ENCODE measurements around the gene ELK3. TPM values are rescaled to one million over a fixed set of nuclear protein-coding genes. Genes with fewer than 3 reads are reported as not detected.

Gene ELK3
- total RNA-seq, 1 experiment from 2014 or later = 0.45 TPM

DNA sequence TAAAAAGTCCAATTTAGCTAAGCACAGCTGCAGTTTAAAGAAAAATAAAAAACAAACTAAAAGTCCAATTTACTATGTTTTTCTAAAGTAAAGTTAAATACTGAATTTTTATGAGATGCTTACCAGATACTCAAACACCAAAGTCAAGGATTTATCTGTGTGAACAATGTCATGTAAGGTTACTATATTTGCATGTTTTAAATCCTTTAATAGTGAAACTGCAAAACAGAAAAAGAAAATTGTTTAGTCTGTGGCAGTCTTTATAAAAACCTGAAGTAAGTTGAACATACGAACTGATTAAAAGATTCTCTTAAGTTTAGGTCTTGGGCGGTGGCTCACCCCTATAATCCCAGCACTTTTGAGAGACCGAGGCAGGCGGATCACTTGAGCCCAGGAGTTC is 103.3 kb downstream of the ELK3 start:
- Mint-ChIP-seq H3K9me3 (ENCODE audit: unreplicated experiment) (no peaks in the 10 kb centered on the region), H3K4me1 (ENCODE audit: low read depth, unreplicated experiment) (no peaks in the 10 kb centered on the region), H3K4me3 (ENCODE audit: unreplicated experiment) (no peak overlapping the region), H3K27ac (ENCODE audit: unreplicated experiment) (no peak overlapping the region), H3K36me3 (ENCODE audit: insufficient read depth, unreplicated experiment) (no peaks in the 10 kb centered on the region), H3K27me3 (ENCODE audit: insufficient read depth, unreplicated experiment) (no peaks in the 10 kb centered on the region)
- Histone ChIP-seq H3K9me3 (no peaks in the 10 kb centered on the region), H3K4me1 (no peaks in the 10 kb centered on the region), H3K36me3 (ENCODE audit: control insufficient read depth, insufficient read depth, low read length) (no peaks in the 10 kb centered on the region), H3K27me3 (replicated peaks; ENCODE audit: control insufficient read depth, insufficient read depth, low read length) (no peaks in the 10 kb centered on the region), H3K4me3 (ENCODE audit: low read depth, low read length) (no peak overlapping the region)
- BruUV-seq (replicated peaks) = no TSS peak
- POLR2A ChIA-PET = no interaction called here
- TF ChIP-seq CTCF (IDR thresholded peaks at IDR 0.05; ENCODE audit: insufficient read depth in 1 of 2, low read depth in 1 of 2, low read length in 1 of 2, severe bottlenecking in 1 of 2, unreplicated experiment in 1 of 2) = no peak
- DNase-seq = no peak
- CTCF ChIA-PET = no interaction called here
- intact Hi-C loops (cut with micrococcal nuclease; ENCODE audit: unreplicated experiment) = no loop called here

DNA sequence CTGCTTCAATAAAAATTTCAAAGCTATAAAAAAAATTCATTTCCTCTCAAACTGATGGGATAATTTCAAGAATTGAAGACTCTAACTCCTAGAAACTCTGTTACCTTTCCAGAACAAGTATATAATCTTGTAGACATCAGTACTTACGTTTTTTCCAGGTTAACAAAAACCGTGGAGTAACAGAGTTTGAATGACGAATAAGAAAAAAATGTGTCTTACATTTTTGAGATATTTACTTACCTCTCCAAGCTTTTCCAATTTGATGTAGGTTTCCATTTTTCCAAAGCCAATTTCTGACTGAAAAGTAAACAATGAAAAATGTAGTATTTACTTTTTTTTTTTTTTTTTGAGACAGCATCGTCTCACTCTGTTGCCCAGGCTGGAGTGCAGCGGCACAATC is 105.9 kb downstream of the ELK3 start:
- ChIA-PET CTCF (no interaction called here), POLR2A (no interaction called here)
- H3K4me3 ChIP-seq (ENCODE audit: low read depth, low read length) = no peak overlapping the region
- no peaks in the 10 kb centered on the region for H3K9me3 ChIP-seq
- DNase-seq = no peak
- Mint-ChIP-seq H3K4me1 (ENCODE audit: low read depth, unreplicated experiment) (no peaks in the 10 kb centered on the region), H3K27me3 (ENCODE audit: insufficient read depth, unreplicated experiment) (no peaks in the 10 kb centered on the region), H3K4me3 (ENCODE audit: unreplicated experiment) (no peak overlapping the region), H3K27ac (ENCODE audit: unreplicated experiment) (no peak overlapping the region), H3K36me3 (ENCODE audit: insufficient read depth, unreplicated experiment) (no peaks in the 10 kb centered on the region), H3K9me3 (ENCODE audit: unreplicated experiment) (no peaks in the 10 kb centered on the region)
- BruUV-seq (replicated peaks) = no TSS peak
- H3K4me1 ChIP-seq = peaks cover 7% of the 10 kb centered on the region; the same call in 1 of the 2 replicates
- intact Hi-C loops (cut with micrococcal nuclease; ENCODE audit: unreplicated experiment) = no loop called here
- no peaks in the 10 kb centered on the region for H3K27me3 ChIP-seq (replicated peaks; ENCODE audit: control insufficient read depth, insufficient read depth, low read length)
- TF ChIP-seq CTCF (IDR thresholded peaks at IDR 0.05; ENCODE audit: insufficient read depth in 1 of 2, low read depth in 1 of 2, low read length in 1 of 2, severe bottlenecking in 1 of 2, unreplicated experiment in 1 of 2) = no peak
- no peaks in the 10 kb centered on the region for H3K36me3 ChIP-seq (ENCODE audit: control insufficient read depth, insufficient read depth, low read length)

- no peak overlapping the region for H3K4me3 ChIP-seq (ENCODE audit: low read depth, low read length)
- no peak overlapping the region for H3K4me3 Mint-ChIP-seq (ENCODE audit: unreplicated experiment)
- no peaks in the 10 kb centered on the region for H3K36me3 Mint-ChIP-seq (ENCODE audit: insufficient read depth, unreplicated experiment)
- BruUV-seq (replicated peaks) = no TSS peak
- TF ChIP-seq CTCF (IDR thresholded peaks at IDR 0.05; ENCODE audit: insufficient read depth in 1 of 2, low read depth in 1 of 2, low read length in 1 of 2, severe bottlenecking in 1 of 2, unreplicated experiment in 1 of 2) = no peak
- ChIA-PET CTCF (no interaction called here), POLR2A (no interaction called here)
- DNase-seq = no peak
- no peaks in the 10 kb centered on the region for H3K9me3 ChIP-seq
- H3K4me1 Mint-ChIP-seq (ENCODE audit: low read depth, unreplicated experiment) = no peaks in the 10 kb centered on the region
- H3K27me3 Mint-ChIP-seq (ENCODE audit: insufficient read depth, unreplicated experiment) = no peaks in the 10 kb centered on the region
- peaks cover 7% of the 10 kb centered on the region; the same call in 1 of the 2 replicates for H3K4me1 ChIP-seq
- H3K27ac Mint-ChIP-seq (ENCODE audit: unreplicated experiment) = no peak overlapping the region
- H3K27me3 ChIP-seq (replicated peaks; ENCODE audit: control insufficient read depth, insufficient read depth, low read length) = no peaks in the 10 kb centered on the region
- H3K36me3 ChIP-seq (ENCODE audit: control insufficient read depth, insufficient read depth, low read length) = no peaks in the 10 kb centered on the region
- H3K9me3 Mint-ChIP-seq (ENCODE audit: unreplicated experiment) = no peaks in the 10 kb centered on the region
- intact Hi-C loops (cut with micrococcal nuclease; ENCODE audit: unreplicated experiment) = no loop called here
Measured at GRCh38 chr12:96301732-96302131, 107.6 kb downstream of the ELK3 start.

All from Caco-2 (cell line).